Bone marrow (tissue), 2 donors: Measurements from ENCODE around the gene FAM171A1.
A peak's percentile ranks its signal among the peaks of the same experiment; 100 is the strongest.

Source experiments
- DNase-seq, 2 donors: peaks; one replicate each; lab custom pipeline; 2025; lab: John Stamatoyannopoulos, UW

The FAM171A1 gene

GRCh38 chr10:15242261-15242840 is 128.7 kb downstream of the FAM171A1 start:
- no peak for DNase-seq

DNA sequence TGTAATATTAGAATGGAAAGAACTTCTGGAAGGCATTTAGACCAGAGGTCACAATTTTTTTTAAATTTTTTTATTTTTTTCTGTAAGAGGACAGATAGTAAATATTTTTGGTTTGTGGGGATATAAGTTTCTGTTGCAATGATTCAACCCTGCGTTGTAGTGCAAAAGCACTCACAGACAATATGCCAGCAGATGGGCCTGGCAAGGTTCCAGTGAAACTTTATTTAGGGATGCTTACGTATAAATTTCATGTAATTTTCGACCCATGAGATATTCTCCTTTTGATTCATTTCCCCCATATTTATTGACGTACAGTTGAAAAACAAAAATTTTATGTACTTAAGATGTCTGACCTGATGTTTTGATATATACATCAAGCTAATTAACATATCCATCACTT is 129.8 kb downstream of the FAM171A1 start:
- no peak for DNase-seq

DNA sequence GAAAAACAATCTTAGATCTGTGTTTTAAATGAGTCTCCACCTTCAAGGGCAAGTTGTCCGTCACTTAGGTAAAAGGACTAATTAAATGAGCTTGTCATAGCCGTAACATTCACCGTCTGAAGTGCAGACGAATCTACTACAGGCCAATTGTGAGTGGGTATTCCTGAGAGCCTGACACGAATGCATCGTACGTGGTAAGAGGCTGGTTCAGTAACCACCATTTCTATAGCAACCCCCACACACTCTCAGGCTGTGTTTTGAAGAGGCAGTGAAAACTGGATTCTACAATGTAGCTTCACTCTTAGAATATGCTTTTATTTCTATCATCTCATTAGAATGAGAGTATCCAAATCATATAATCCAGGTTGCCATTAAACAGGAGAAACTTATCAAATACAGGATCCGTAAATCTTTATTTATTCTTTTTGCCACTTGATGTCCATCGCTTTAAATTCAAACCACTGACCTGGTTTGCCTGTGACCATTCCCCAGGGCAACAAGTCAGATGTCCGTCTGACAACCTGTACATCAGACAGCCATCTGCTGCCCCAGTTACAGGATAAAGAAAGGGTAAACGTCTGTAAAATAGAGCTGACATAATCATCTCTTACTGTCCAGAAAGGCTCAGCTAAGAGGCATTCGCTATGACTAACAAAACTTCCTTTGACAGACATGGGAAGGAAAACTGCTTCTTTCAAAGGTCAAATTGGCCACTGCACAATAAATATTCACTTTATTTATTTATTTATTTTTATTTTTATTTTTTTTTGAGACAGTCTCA is 132.3 kb downstream of the FAM171A1 start:
- DNase-seq, result no peak

GRCh38 chr10:15237351-15237750 is 133.7 kb downstream of the FAM171A1 start:
- DNase-seq, result no peak

- no peak for DNase-seq
Observed at GRCh38 chr10:15236340-15236739, 134.7 kb downstream of the FAM171A1 start.

- no peak for DNase-seq
Observed at GRCh38 chr10:15232279-15232678, 138.8 kb downstream of the FAM171A1 start.

DNA sequence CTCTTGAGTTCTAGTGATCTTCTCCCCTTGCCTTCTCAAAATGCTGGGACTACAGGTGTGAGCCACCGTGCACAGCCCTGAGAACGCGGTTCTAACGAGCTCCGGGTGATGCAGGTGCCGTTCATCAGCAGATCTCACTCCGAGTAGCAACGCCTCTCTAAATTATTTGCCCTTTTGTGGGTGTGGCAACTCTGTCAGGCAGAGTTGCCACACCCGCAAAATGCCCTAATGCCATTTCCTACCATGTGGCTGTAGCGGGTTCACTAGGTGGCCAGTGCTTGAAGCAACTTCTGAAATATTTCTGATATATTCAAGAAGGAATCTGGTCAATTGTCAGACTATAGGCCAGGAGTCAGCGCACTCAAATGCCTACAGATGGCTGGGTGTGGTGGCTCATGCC is 139.7 kb downstream of the FAM171A1 start:
- DNase-seq, result no peak

DNA sequence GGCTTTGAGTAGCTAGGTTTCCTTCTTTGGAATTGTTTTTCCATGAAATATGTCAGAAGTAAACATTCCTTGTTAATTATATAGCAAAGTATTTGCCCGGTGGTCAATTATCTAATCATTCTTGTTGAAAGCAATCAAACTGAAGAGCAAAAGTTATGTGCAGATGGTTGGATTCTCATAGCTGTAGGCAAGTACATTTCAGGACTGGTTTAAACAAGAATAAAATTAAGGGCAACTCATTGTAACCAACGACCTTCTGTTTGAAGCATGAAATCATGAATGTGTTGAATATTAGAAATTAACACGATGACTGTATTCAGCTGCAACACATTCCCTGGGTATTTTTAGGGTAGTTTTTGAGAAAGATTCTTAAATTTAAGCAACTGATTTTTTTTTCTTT is 140.8 kb downstream of the FAM171A1 start:
- DNase-seq, result no peak

DNA sequence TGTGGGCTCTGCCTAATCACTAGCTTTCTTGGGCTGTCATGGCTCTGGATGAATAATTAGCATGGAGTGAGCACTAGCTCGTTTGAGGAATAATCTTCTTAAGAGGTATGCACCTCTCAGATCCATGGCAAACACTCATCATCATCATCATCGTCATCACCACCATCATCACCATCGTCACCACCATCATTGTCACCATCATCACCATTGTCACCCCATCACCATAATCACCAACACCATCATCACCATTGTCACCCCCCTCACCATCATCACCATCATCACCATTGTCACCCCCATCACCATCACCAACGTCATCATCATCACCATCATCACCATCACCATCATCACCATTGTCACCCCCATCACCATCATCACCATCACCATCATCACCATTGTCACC is 141.8 kb downstream of the FAM171A1 start:
- no peak for DNase-seq

DNA sequence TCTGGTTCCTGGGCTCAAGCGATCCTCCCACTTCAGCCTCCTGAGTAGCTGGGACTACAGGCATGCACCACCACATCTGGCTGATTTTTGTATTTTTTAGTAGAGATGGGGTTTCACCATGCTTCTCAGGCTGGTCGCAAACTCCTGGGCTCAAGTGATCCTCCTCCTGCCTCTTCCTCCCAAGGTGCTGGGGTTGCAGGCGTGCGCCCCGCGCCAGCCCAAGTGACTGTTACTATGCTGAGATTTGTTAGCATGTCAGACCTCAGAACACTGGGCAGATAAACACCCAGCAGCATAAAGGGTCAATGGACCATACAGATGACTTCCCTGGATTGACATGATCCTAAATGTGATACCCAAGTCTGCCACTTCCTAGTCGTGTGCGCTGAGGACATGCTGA is 142.7 kb downstream of the FAM171A1 start:
- no peak for DNase-seq

- DNase-seq, result no peak
Observed at GRCh38 chr10:15227611-15228372, 143.3 kb downstream of the FAM171A1 start.

GRCh38 chr10:15225511-15225910 is 145.6 kb downstream of the FAM171A1 start:
- no peak for DNase-seq

DNA sequence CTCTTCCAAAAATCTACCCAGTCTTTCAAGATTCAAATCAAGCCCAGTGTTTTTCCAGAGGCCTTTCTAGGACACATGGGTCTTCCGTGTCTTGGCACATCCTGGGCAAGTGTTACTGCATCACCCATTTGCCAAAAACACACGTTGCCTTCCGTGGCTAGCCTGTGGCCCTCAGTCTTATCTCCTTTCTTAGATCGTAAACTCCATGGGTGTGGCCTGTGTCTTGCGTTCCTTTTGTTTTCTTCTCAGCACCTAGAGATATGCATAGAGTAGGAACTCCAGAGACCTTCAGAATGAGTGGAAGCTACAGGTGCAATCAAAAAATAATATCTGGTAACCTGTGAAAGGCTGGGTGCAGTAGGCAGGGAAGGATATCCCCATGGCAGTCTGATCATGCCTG is 146.1 kb downstream of the FAM171A1 start:
- DNase-seq, result no peak

- DNase-seq, result no peak
Observed at GRCh38 chr10:15223174-15223573, 147.9 kb downstream of the FAM171A1 start.

GRCh38 chr10:15222511-15222910 is 148.6 kb downstream of the FAM171A1 start:
- DNase-seq, result no peak

DNA sequence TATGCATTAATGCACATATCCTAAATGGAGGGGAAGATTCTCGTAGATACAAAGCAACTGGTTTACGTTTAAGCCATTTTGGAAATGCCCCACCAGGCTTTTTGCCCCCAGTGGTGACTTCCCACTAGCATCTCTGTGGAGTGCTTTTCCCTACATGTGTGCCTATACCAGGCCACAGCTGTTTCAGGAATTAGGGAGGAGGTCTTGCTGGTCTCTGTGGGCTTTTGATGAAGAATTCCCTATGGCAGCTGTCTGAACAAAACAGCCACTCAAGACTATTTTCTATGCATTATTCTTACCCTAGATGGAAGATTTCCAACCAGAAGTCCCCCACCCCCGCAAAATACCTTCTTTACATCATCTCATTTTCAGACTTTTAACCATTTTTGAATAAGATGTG is 150.6 kb downstream of the FAM171A1 start:
- DNase-seq, result no peak

- no peak for DNase-seq
Observed at GRCh38 chr10:15216700-15217099, 154.4 kb downstream of the FAM171A1 start.

DNA sequence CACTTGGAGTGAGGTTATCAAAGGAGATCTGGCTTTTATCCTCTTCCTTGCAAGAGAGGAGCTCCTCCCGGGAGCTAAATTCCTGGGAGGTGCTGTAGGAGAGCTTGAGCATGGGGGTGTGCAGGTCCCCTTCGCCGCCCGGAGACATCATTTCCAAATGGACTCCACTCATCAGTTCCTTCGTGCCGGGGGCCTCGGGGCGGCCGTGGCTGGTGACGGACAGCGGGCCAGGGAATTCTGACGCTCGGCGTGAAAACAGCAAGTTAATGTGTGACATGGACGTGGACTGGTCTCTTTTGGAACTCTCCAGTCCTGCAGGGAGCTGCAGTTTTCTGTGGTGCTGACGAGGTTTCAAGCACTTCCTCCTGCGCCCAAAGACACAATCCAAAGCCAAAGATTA is 156.9 kb downstream of the FAM171A1 start:
- DNase-seq, result no peak

DNA sequence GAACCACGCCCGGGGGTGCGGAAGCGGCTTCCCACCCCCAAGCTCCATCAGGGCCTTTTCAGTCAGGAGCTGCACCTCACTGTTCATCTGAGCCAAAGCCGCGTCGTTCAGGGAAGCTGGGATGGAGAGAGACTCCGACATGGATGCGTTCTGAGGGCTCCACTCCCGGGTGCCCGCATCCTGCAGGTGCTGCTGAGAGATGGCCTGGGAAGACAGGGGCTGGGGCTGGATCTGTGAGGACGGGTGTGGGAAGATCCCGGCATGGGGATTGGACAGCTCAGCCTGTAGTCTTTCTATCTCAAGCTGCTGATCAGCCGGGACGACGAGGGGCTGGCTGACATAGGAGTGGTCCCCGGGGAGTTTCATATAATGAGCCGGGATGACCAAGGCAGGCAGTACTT is 157.6 kb downstream of the FAM171A1 start:
- no peak for DNase-seq

GRCh38 chr10:15211464-15211979 is 159.6 kb downstream of the FAM171A1 start:
- DNase-seq, result no peak

DNA sequence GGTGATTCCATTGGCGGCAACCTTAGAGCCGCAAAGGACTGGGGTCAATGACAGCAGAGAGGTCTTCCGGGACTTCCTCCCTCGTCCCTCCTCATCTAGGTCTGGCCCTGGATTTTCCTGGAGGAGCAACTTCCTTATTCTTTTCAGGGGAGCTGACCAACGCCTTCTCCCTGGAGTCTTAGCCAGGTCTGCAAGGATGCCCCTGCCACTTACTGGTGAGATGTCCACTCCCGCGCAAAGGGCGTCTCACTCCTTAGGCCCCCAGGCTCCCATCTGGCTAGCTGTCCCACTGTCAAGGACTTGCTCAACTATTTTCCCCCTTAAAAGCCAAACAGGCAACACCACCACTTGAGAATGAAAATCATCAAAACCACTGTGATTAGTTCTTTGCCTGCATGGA is 160.6 kb downstream of the FAM171A1 start:
- DNase-seq, result no peak

GRCh38 chr10:15209827-15210509 is 161.1 kb downstream of the FAM171A1 start:
- peak; percentile 1 to 23 for DNase-seq
